Measurements from ENCODE around the gene TGM3.

Gene TGM3

DNA sequence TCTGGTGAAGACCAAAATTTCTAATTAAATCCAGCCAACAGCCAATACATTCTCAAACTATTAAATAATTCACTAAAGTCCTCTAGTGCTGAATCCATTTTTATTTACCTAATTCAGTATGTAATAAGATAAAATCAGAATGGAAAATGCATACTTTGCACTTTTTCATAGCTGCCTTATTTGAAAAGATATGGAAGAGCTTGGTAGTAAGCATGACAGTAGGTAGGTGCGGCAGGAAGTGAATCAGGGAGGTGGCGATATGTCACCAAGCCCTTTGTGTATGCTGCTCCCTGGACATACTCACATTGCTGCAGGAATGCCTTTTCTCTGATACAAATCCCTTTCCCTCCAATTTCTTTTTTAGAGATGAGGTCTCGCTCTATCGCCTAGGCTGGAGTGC, 10.2 kb upstream of the TGM3 start:
- no peak for DNase-seq

DNA sequence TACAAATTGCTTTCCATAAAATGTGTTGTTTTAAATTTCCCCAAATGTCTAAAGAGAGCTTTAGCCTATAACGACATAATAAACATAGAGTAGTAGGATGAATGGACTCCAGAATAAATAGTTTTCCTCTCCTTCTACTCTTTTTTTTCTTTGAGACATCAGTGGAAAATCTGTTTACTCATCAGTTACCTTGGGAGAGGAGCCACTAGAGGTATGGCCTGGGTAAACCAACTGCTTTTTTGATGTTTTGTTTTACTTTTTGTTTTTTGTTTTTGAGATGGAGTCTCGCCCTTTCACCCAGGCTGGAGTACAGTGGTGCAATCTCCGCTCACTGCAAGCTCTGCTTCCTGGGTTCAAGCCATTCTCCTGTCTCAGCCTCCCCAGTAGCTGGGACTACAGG, 8.3 kb upstream of the TGM3 start:
- DNase-seq = no peak

- DNase-seq = no peak
Measured at GRCh38 chr20:2289475-2289874, 6.3 kb upstream of the TGM3 start.

DNA sequence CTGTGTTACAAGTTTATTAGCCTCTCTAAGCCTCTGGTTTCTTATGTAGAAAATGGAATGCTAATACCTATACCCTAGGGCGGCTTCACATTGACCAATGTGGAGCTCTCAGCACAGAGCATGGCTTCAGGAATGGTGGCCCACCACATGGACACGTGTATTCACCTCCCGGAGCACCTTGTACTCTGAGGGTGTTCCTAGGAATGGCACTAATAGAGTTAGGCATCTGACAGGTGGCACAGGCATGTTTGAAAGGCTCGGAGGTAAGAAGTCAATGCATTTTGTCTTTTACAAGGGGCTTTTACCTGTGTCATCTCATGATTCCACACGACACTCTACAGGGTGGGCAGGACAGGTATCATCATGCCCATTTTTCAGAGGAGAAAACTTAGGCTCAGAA, 5.3 kb upstream of the TGM3 start:
- no peak for DNase-seq

DNA sequence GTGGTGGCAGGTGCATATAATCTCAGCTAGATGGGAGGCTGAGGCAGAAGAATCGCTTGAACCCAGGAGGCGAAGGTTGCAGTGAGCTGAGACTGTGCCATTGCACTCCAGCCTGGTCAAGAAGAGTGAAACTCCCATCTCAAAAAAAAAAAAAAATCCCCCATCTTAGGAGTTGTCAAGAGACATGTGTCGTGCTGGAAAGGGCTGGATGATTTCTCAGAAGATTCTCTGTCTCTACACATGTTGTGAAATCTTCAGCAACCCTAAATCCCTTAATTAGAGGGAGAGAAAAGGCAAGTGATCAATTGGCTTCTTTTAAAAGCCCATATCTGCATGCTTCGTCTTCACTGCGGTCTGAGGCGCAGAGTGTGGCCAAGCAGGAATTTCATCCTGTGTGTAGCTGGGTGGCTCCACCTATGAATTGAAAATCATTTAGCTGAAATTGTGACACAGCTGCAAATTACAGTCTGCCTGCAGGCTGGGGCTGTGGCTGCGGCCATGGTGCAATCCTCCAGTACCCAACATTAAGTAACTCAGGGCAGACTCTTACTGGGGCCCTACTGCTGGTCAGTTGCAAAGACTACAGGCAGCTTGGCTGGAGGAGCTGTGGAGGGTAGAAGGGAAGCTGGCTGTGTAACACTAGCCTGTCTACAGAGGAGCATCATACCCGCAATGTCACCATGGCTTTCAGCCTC, 3.2 kb upstream of the TGM3 start:
- DNase-seq = no peak

DNA sequence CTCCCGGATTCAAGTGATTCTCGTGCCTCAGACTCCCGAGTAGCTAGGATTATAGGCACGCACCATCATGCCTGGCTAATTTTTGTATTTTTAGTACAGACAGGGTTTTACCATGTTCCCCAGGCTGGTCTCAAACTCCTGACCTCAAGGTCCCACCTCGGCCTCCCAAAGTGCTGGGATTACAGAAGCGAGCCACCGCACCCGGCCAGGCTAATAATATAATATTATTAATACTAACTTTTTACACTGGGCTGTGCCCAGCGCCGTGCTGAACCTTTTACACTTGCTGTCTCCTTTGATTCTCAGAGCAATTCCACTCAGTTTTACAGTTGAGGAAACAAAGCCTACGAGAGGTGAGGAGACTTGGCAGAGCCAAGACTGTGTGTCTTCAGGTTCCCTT, 2.3 kb upstream of the TGM3 start:
- no peak for DNase-seq

DNA sequence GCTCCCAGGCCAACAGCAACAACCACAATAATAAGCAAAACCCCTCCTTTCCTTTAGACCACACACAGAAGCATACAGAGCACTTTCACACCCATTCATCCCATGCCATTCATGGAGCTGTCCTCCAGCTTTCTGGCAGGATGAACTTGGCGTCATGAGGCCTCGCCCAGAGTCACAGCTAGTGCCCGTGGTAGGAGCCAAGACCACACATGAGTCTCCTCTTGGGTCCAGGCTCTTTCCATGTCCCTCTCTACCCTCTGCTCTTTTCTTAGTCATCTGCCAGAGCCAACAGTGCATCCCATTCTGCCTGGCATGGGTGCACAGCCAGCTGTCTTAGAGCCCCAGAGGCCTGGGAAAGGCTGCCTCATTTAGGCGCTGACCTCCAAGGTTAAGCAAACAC, 1.8 kb upstream of the TGM3 start:
- DNase-seq = no peak

DNA sequence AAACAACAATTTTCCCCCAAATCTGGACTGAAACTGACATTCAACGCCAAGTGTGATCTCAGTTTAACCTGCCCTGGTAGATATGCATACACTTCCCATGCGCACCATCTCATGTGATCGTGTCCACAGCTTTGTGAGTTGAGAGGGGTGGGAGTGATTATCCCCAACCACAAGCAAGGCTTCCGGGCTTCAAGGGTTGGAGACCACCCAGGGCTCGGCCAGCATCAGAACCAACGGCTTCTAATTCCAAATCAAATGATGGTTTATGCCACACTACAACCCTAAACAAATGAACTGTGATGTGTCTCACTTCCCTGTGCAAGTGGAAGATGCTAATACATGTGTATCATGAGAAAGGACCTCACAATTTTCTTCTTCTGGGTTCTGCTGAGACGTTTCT, 515 bp upstream of the TGM3 start:
- DNase-seq = no peak

DNA sequence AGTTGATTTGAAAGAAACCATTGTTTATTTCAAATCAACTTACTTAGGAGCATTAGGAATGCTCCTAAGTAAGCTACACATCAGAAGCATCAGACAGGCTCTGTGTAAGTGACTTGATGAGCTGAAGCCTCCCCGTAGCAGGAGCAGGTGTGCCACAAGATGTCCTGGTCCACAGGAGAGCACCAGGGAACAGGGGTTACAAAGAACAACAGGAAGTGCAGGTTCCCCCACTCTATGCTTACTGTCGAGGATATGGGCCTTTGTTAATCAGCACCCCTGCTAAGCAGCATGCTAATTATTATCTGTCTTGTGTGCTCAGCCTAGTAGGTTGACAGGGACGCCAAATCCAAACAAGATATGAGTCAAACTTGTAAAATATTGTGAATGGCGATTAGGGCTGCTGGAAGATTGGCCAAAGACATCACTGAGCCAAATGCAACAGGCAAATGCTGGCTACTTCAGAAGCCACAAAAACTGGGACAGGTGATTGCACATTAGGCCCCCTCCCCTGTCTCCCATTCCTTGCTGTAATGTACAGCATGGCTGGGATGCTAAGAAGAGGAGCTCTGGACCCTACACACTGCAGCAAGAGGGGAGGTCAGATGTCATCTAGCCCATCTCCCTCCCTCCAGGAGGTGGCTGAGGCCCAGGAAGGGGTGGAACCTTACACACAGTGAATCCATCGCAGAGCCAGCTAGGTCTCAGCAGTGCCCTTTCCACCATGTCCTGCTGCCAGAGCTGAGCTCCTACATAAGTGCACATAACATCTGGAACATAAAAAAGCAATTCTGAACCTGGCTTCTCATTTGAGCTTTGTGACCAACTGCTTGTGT, 939 bp downstream of the TGM3 start:
- no peak for DNase-seq

GRCh38 chr20:2297357-2297728, 1.5 kb downstream of the TGM3 start:
- no peak for DNase-seq

DNA sequence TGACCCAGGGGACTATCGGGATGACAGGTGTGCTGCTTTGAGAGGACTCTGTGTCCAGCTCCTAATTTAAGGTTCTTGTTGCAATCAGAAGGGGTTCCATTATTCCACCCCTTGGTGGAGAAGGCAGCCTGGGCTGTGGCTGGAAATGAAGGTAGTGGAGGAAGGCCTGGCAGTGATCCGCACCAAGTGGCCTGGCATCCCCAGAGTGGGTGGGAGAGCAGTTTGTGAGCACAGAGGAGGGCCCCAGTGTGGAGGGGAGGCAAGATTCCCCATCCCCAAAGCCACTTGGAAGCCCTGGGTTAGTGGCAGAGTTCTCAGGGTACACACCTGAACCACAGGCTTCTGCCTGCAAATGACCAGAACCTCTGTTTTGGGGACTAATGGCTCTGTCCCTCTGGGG, 2.3 kb downstream of the TGM3 start:
- DNase-seq = no peak

- DNase-seq = no peak
Measured at GRCh38 chr20:2298701-2299100, 2.9 kb downstream of the TGM3 start.

- DNase-seq = no peak
Measured at GRCh38 chr20:2299301-2299700, 3.5 kb downstream of the TGM3 start.

DNA sequence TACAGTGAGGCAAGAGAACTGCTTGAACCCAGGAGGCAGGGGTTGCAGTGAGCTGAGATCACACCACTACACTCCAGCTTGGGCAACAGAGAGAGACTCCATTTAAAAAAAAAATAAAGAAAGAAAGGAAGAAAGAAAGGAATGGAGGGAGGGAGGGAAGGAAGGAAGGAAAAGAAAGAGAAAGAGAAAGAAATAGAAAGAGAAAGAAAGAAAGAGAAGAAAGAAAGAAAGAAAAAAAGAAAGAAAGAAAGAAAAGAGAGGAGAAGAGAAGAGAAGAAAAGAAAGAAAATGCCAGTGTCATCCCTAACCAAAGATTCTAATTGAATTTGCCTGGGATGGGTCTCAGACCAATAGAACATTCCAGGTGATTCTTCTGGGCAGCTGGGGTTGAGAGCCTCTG, 4.2 kb downstream of the TGM3 start:
- DNase-seq = no peak

DNA sequence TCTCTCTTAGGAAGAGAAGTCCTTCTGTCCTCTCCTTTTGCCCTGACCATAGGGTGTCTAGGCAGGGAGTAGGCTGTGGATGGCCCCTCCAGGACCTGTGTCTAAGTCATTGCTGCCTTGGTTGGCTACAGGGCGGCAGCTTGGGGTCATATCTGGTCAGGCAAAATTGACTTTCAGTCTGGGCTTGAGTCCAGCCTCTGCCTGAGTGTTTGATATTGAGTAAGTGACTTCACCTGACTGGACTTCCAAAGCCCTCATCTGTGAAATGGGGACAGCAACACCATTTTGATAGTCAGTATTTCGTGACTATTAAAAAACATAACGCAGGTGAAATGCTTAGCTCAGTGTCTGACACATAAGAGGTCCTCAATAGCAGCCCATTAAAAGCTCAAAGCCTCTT, 4.6 kb downstream of the TGM3 start:
- DNase-seq = no peak

GRCh38 chr20:2301164-2301622, 5.4 kb downstream of the TGM3 start:
- DNase-seq = no peak

DNA sequence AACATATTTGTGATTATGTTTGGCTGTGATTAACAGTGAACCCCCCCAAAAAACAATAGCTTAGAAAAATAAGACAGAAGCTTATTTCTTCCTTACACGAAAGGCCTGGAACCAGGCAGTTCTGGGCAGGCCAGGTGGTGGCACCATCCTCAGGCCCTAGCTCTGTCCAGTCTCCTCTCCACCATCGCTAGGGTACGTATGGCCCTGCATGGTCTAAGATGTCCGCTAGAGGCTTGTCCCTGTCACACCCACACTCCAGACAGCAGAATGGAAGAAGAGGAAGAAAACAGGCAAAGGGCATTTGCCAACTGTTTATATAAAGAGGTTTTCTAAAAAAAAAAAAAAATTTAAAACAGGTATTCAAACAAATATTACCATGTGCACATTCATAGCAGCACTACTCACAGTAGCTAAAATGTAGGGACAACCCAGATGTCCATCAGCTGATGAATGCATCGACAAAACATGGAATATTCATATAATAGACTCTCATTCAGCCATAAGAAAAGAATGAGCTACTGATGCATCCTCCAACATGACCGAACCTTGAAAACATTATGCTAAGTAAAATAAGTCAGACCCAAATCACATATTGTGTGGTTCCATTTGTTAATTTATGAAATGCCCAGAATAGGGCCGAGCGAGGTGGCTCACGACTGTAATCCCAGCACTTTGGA, 6.7 kb downstream of the TGM3 start:
- DNase-seq = no peak

GRCh38 chr20:2303673-2304072, 7.9 kb downstream of the TGM3 start:
- DNase-seq = no peak

GRCh38 chr20:2304180-2304579, 8.4 kb downstream of the TGM3 start:
- DNase-seq = no peak

DNA sequence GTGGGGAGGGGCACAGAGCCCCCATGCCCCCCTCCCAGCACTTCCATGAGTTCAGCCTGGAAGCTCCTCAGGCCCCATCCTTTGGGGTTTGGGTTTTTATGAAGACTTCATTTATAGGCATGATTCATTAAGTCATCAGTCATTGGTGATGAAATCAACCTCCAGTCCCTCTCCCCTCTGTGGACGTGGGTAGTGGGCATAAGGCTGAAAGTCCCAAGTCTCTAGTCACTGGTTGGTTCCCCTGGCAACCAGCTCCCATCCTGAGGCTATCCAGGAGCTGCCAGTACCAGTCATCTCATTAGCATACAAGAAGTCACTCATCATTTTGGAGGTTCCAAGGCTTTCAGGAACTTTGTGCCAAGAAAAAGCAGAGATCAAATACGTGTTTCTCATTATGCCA, 9.2 kb downstream of the TGM3 start:
- no peak for DNase-seq

DNA sequence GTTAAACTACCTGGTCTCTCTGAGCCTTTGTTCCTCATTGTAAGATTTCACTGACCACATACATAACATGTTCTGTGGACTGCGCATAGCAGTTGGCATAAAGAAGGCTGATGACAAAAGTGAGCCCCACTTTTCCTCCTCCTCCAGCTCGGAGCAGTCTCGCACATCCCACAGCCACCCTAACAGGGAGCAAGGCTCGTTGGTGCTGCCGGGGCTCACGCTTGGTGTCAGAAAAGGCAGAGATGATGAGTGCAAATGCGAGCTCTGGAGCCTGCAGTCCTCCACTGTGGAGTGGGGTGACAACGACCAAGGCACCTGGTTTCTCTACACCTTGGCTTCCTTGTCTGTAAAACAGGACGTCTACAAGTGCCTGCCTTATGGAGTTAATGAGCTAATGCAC, 9.7 kb downstream of the TGM3 start:
- DNase-seq = no peak

- no peak for DNase-seq
Measured at GRCh38 chr20:2305946-2306345, 10.1 kb downstream of the TGM3 start.

DNA sequence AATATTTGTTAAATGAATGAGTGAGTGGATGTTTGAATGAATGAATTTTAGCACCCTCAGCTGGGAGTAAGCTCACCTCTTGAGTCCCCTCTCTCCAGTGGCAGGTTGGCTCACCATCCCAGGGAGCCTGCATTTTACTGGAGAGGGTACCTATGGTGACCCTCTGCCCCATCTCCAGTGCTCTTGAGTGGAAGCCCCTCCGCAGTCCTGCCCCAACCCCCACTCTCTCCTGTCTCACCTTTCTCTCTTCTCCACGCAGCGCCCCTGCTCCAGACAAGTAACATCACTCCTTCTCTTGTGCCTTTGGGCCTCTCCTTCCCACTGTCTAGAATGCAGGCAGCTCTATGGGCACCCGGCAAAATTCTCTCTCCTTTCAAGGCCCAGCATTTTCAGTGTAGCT, 11.3 kb downstream of the TGM3 start:
- DNase-seq = no peak

DNA sequence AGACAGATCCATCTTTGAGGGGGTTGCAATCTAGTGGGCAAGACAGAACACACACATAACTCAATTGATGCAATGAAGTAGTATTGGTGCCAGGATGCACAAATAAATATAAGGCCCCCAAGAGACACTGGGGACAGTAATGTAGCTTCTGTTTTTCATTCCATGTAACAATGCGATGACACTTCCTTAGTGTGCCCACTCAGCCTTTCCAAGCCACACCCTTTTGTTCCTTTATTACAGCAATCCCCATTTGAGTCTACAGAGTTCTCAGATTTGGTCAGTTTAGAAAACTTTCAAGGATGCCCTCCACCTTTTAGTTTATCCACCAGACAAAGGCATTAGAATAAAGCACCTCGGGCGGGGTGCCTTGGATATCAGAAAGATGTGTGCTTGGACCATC, 15.5 kb downstream of the TGM3 start:
- DNase-seq = no peak
